ENCODE measurements around the gene LIPM. TPM values are rescaled to one million over a fixed set of nuclear protein-coding genes. Genes with fewer than 3 reads are reported as not detected.

Gene LIPM
- total RNA-seq = not detected
- long read RNA-seq = 0 reads

- Histone ChIP-seq H3K27me3 (ENCODE audit: low read depth) (peaks cover 9% of the 10 kb centered on the region), H3K4me3 (no peak within 1 kb of the TSS), H3K36me3 (no peaks in the 10 kb centered on the region), H3K4me1 (no peaks in the 10 kb centered on the region), H3K27ac (replicated peaks) (no peak within 1 kb of the TSS), H3K9me3 (replicated peaks) (no peaks in the 10 kb centered on the region)
- DNase-seq = no peak
- intact Hi-C loops (cut with micrococcal nuclease) = no loop called here
- no peak for TF ChIP-seq CTCF (IDR thresholded peaks at IDR 0.05; ENCODE audit: borderline replicate concordance)
Observed at GRCh38 chr10:88802523-88803285, at the start of gene LIPM. Gene LIPM, plus strand, starts transcription at chr10:88802730. Its CDS starts 167 bp downstream, at chr10:88802897.

GRCh38 chr10:88754287-88754686 lies 48.2 kb upstream of the LIPM start:
- H3K36me3 ChIP-seq = no peaks in the 10 kb centered on the region
- H3K4me3 ChIP-seq = no peak overlapping the region
- H3K9me3 ChIP-seq (replicated peaks) = peaks cover 2% of the 10 kb centered on the region
- DNase-seq = no peak
- intact Hi-C loops (cut with micrococcal nuclease) = no loop called here
- TF ChIP-seq CTCF (IDR thresholded peaks at IDR 0.05; ENCODE audit: borderline replicate concordance) = no peak
- peaks cover 6% of the 10 kb centered on the region for H3K27me3 ChIP-seq (ENCODE audit: low read depth)
- H3K27ac ChIP-seq (replicated peaks) = no peak overlapping the region
- no peaks in the 10 kb centered on the region for H3K4me1 ChIP-seq

- H3K27ac ChIP-seq (replicated peaks) = no peak overlapping the region
- no peak for TF ChIP-seq CTCF (IDR thresholded peaks at IDR 0.05; ENCODE audit: borderline replicate concordance)
- H3K36me3 ChIP-seq = no peaks in the 10 kb centered on the region
- H3K4me1 ChIP-seq = no peaks in the 10 kb centered on the region
- intact Hi-C loops (cut with micrococcal nuclease) = no loop called here
- H3K4me3 ChIP-seq = no peak overlapping the region
- no peak for DNase-seq
- H3K27me3 ChIP-seq (ENCODE audit: low read depth) = peaks cover 6% of the 10 kb centered on the region
- no peaks in the 10 kb centered on the region for H3K9me3 ChIP-seq (replicated peaks)
Observed at GRCh38 chr10:88755753-88756152, 46.8 kb upstream of the LIPM start.

GRCh38 chr10:88756660-88757059 lies 45.9 kb upstream of the LIPM start:
- TF ChIP-seq CTCF (IDR thresholded peaks at IDR 0.05; ENCODE audit: borderline replicate concordance) = no peak
- DNase-seq = no peak
- Histone ChIP-seq H3K27ac (replicated peaks) (no peak overlapping the region), H3K4me1 (no peaks in the 10 kb centered on the region), H3K36me3 (no peaks in the 10 kb centered on the region), H3K27me3 (ENCODE audit: low read depth) (peaks cover 6% of the 10 kb centered on the region), H3K4me3 (no peak overlapping the region), H3K9me3 (replicated peaks) (no peaks in the 10 kb centered on the region)
- intact Hi-C loops (cut with micrococcal nuclease) = no loop called here

GRCh38 chr10:88759366-88760101 lies 43.0 kb upstream of the LIPM start, which contains the start of gene LIPN:
Gene LIPN, plus strand, starts transcription at chr10:88760020. Its CDS starts 1,386 bp downstream, at chr10:88761406.
- no peak within 1 kb of the TSS for H3K4me3 ChIP-seq
- no peak for TF ChIP-seq CTCF (IDR thresholded peaks at IDR 0.05; ENCODE audit: borderline replicate concordance)
- no peak for DNase-seq
- no peaks in the 10 kb centered on the region for H3K9me3 ChIP-seq (replicated peaks)
- H3K27me3 ChIP-seq (ENCODE audit: low read depth) = peaks cover 6% of the 10 kb centered on the region
- H3K27ac ChIP-seq (replicated peaks) = no peak within 1 kb of the TSS
- H3K4me1 ChIP-seq = no peaks in the 10 kb centered on the region
- no peaks in the 10 kb centered on the region for H3K36me3 ChIP-seq
- intact Hi-C loops (cut with micrococcal nuclease) = no loop called here
